ENCODE results near the gene POLR3G. TPM values are rescaled to one million over a fixed set of nuclear protein-coding genes. Genes with fewer than 3 reads are reported as not detected.

Gene POLR3G
- 1 to 10 TPM in 1 of 3 donors, under 1 TPM in 2; 0.40 to 1.4 (median 0.99) TPM for total RNA-seq
- total RNA-seq (2013): 3.2 TPM

GRCh38 chr5:90474235-90475107, at the start of gene POLR3G, which contains the start of gene MBLAC2:
Gene POLR3G, plus strand, starts transcription at chr5:90474864. Its CDS starts 10,704 bp downstream, at chr5:90485568.
Gene MBLAC2, minus strand, starts transcription at chr5:90474771. Its CDS starts 479 bp downstream, at chr5:90474292.
- no peaks in the 10 kb centered on the region for H3K27me3 ChIP-seq (ENCODE audit: control insufficient read depth, insufficient read depth, low read length)
- H3K4me1 Mint-ChIP-seq: peaks cover 38 to 42% of the 10 kb centered on the region in 2 donors
- TF ChIP-seq CTCF (IDR thresholded peaks at IDR 0.05): peak; percentile 38
- peaks cover 15% of the 10 kb centered on the region for H3K4me1 ChIP-seq (ENCODE audit: control insufficient read depth, insufficient read depth, low read length)
- peak; percentile 83 to 95 for DNase-seq
- H3K4me3 Mint-ChIP-seq: peak within 1 kb of the TSS; percentile 98
- intact Hi-C loops (cut with micrococcal nuclease): loop anchor here (1.0 kb wide), 2 partner anchors 54 to 65 kb away; partner anchors contain the start of gene CETN3
- peak within 1 kb of the TSS; percentile 87 to 93 for H3K27ac Mint-ChIP-seq
- no peaks in the 10 kb centered on the region for H3K9me3 Mint-ChIP-seq
- peak within 1 kb of the TSS; percentile 92 for H3K4me3 ChIP-seq (ENCODE audit: low read length)
- H3K36me3 ChIP-seq (ENCODE audit: control insufficient read depth, insufficient read depth, low read length): no peaks in the 10 kb centered on the region
- H3K9me3 ChIP-seq (ENCODE audit: control insufficient read depth, insufficient read depth, low read length): no peaks in the 10 kb centered on the region
- no peaks in the 10 kb centered on the region for H3K36me3 Mint-ChIP-seq
- no peaks in the 10 kb centered on the region for H3K27me3 Mint-ChIP-seq (ENCODE audit: low read depth in 2 of 2)
- WGBS (ENCODE audit: insufficient coverage): under 1% methylated on average over 73 of the region's 73 CpGs
- peak; percentile 89 to 96 (median 91) for ATAC-seq
- peak within 1 kb of the TSS; percentile 65 for H3K27ac ChIP-seq (ENCODE audit: low read length)

DNA sequence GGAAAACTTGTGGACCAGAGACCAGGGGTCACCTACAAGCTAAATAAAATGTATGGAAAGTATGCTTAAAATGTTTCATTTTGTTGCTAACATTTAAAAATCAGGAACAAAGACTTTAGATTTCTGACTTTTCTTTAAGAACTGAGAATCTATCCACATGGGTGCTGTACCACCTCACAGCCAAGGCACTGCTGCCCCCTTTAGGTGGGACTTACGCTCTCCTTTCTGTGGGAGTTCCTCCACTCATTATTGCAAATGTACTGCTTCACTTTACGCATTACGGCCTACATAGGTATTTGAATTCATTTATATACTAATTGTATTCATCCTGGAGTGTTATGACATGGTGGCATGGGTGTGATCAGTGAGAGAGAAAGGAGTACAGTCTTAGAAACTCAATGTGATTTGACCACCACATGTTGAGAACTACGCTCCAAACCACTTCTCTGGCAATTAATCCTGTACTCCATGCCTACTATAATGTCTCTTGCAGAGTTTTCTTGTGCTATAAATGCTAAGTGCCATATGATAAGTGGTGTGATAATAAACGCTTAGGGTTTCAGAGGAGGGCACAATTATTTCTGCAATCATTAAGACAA, 40.4 kb upstream of the POLR3G start:
- intact Hi-C loops (cut with micrococcal nuclease): no loop called here
- no peaks in the 10 kb centered on the region for H3K36me3 Mint-ChIP-seq

GRCh38 chr5:90437663-90438062, 37.0 kb upstream of the POLR3G start:
- H3K9me3 Mint-ChIP-seq: no peaks in the 10 kb centered on the region
- TF ChIP-seq CTCF (IDR thresholded peaks at IDR 0.05): no peak
- H3K4me3 Mint-ChIP-seq: no peak overlapping the region
- no peaks in the 10 kb centered on the region for H3K36me3 Mint-ChIP-seq
- peaks cover 0 to 6% of the 10 kb centered on the region in 2 donors for H3K27me3 Mint-ChIP-seq (ENCODE audit: low read depth in 2 of 2)
- intact Hi-C loops (cut with micrococcal nuclease): no loop called here
- no peaks in the 10 kb centered on the region for H3K9me3 ChIP-seq (ENCODE audit: control insufficient read depth, insufficient read depth, low read length)
- H3K27me3 ChIP-seq (ENCODE audit: control insufficient read depth, insufficient read depth, low read length): no peaks in the 10 kb centered on the region
- H3K27ac ChIP-seq (ENCODE audit: low read length): no peak overlapping the region
- no peaks in the 10 kb centered on the region for H3K36me3 ChIP-seq (ENCODE audit: control insufficient read depth, insufficient read depth, low read length)
- DNase-seq (no peak), ATAC-seq (no peak)
- H3K4me1 ChIP-seq (ENCODE audit: control insufficient read depth, insufficient read depth, low read length): peaks cover 3% of the 10 kb centered on the region
- H3K27ac Mint-ChIP-seq: no peak overlapping the region
- H3K4me1 Mint-ChIP-seq: peaks cover 4 to 5% of the 10 kb centered on the region in 2 donors
- H3K4me3 ChIP-seq (ENCODE audit: low read length): no peak overlapping the region

More for the DNA sequence above, 40.4 kb upstream of the POLR3G start:
- no peaks in the 10 kb centered on the region for H3K36me3 ChIP-seq (ENCODE audit: control insufficient read depth, insufficient read depth, low read length)
- peaks cover 7 to 15% of the 10 kb centered on the region in 2 donors for H3K27me3 Mint-ChIP-seq (ENCODE audit: low read depth in 2 of 2)
- H3K4me1 ChIP-seq (ENCODE audit: control insufficient read depth, insufficient read depth, low read length): no peaks in the 10 kb centered on the region
- H3K27ac ChIP-seq (ENCODE audit: low read length): no peak overlapping the region
- H3K4me3 ChIP-seq (ENCODE audit: low read length): no peak overlapping the region
- TF ChIP-seq CTCF (IDR thresholded peaks at IDR 0.05): no peak
- no peaks in the 10 kb centered on the region for H3K9me3 Mint-ChIP-seq
- no peaks in the 10 kb centered on the region for H3K4me1 Mint-ChIP-seq
- no peaks in the 10 kb centered on the region for H3K27me3 ChIP-seq (ENCODE audit: control insufficient read depth, insufficient read depth, low read length)
- DNase-seq (peak in 1 of 2 donors; percentile 66), ATAC-seq (peak in 2 of 3 donors; percentile 47)
- H3K9me3 ChIP-seq (ENCODE audit: control insufficient read depth, insufficient read depth, low read length): no peaks in the 10 kb centered on the region
- WGBS (ENCODE audit: insufficient coverage): 50% methylated on average over 1 of the region's 5 CpGs
- H3K27ac Mint-ChIP-seq: no peak overlapping the region
- H3K4me3 Mint-ChIP-seq: no peak overlapping the region
